Stimulated activated CD4-positive, alpha-beta T cell treated with anti-CD3 and anti-CD28 coated beads, TNF-alpha, amount 100 ng/mL, for 1 hour (primary cell): ENCODE measurements around the gene SLC17A5.
"Not testable (repeated sequence)": the region's sequence is repeated elsewhere in the genome, so short reads cannot be mapped to it uniquely, and the experiment has no call there.

Experiments
- DNase-seq, 3 donors: peaks; one replicate each; pipeline ENCODE4 v3.0.0-alpha.2; 2020; ENCODE audit warnings: low read depth in 3 of 3, low spot score in 1 of 3

SLC17A5 gene

DNA sequence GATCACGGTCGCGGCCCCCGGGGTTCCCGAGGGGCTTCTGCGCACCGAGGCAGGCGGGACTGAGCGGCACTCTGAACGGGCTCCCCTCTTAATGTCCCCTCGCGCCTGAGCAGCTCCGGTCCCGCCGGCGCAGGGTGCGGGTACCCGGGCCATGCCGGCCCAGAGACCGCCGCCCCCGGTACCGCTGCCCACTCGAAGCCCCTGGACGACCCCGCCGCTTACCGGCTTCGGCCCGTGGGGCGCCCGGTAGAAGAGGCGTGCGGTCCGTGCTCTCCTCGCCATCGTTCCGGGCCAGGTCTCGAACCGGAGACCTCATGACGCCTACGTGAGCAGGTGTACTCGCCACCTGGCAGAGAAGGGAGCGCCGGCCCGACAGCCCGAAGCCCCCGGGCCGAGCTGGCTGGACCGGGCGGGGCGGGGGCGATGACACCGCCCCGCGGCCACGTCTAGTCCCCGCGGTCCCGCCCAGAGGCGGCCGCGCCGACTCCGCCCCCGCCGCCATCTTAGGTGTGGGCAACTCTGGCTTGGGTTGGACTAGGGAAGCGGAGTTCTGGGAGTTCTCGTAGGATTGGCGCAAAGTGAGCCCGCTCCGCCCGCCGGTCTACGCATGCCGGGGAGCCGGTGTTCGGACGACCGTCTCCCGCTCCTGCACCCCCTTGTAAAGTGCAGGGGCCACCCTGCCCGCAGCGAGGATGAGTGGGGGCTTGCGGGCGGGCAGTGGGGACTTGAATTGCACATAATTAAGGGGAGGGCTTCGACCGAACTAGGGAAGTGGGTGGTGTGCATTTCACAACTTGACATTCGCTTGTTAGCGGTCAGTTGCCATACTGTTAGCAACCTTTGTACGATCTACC is at the start of gene SLC17A5:
Gene SLC17A5, minus strand, starts transcription at position 422 of the 854 bp plus-strand sequence. Its CDS starts 106 bp downstream, at position 316.
- peak; percentile 60 to 88 (median 73) for DNase-seq

GRCh38 chr6:73703466-73703865 is 49.7 kb upstream of the SLC17A5 start:
- DNase-seq, result no peak

DNA sequence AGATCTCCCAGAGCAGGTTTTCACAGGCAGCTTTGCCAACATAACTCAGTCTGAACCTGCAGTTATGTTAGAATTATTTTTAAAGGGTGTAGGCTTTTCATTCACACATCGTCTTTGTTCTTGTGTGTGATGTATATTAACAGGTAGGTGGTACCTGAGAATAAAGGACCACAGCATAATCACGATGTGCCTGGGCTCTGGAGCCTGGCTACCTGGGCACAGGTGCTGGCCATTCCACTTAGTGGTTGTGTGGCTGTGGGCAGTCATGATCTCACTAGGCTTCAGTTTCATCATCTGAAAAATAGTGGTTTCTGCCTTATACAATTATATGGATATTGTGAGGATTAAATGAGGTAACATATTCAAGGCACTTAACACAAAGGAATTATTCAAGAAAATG is 48.7 kb upstream of the SLC17A5 start:
- DNase-seq, result no peak

GRCh38 chr6:73699676-73700459 is 46.1 kb upstream of the SLC17A5 start:
- no peak for DNase-seq

- DNase-seq, result no peak
These were observed 43.3 kb upstream of the SLC17A5 start for GRCh38 chr6:73696966-73697655.

DNA sequence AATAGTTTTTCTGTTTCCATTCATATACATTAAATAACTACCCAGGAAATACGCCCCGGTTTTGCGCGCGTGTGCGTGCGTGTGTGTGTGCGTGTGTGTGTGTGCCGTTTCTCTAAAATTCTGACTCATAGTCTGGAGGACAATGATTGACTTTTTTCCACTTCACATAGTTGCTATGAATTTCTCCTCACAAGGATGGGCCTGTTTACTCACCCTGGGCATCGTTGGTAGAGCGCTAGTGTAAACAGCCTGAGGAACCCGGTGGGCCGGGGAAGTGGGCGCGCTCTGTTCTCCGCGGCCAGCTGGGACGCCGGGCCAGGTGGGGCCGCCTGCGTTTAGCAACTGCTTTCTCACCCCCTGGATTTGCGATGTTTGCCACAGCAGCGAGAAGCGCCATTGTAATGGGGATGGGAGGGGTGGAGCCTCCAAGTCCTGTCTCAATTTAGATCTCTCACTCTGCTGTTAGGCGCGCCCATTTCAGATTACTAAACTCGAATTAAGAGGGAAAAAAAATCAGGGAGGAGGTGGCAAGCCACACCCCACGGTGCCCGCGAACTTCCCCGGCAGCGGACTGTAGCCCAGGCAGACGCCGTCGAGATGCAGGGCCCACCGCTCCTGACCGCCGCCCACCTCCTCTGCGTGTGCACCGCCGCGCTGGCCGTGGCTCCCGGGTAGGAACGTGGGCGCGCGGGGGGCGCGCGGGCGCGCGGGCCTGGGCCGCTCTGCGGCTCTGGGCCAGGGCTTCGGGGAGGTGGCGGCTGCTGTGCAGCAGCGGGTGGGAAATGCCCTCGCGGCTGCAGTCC is 42.0 kb upstream of the SLC17A5 start, which contains the start of gene CD109:
Gene CD109, plus strand, starts transcription at position 585 of the 803 bp plus-strand sequence. Its CDS starts 13 bp downstream, at position 598.
- DNase-seq, result peak in 2 of 3 donors; percentile 22 to 56

DNA sequence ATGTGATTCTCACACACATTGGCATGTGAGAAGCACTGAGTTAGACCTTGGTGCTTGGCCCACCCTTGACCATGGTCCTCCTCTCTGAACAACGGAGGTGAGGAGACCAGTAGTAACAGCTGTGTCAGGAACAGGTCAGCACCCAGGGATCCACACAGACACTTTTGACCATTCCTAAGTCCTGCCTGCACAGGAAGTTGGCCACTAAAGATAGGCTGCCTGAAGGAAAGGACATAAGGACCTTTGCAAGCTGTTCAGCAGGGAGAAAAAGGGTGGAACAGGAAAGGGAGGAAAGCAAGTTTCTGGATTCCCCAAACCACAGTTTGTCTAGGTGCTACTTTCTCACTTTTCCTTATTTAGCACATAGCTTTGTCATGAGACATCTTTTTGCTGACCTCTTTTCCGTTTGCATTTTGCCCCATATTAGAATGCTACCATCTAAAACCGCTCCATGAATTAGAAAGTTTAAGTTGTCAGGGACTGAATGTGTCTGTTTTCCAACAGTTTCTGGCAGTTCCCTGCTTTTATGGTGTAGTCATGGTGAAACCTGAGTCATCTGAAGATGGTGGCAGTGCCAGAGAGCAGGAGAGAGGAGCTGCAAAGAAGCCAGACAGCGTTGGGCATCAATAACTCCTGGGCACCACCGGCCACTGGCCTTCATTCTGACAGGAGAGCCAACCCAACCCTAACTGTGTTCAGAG is 41.1 kb upstream of the SLC17A5 start:
- no peak for DNase-seq

DNA sequence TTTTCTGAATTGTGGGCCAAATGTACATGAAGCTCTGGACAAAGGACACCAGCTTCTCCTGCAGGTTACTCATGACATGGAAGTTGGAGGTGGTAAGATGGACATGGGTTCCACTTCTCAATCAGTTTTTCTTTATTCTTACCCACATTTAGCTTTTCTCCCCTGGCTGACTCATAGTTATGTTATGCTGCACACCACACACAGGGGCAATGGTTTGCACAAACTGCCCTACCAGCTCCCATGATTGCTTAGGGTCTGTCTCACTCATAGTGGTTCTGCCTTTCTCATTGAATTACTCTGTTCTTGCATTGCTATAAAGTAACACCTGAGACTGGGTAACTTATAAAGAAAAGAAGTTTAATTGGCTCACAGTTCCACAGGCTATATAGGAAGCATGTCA is 37.7 kb upstream of the SLC17A5 start:
- no peak for DNase-seq

DNA sequence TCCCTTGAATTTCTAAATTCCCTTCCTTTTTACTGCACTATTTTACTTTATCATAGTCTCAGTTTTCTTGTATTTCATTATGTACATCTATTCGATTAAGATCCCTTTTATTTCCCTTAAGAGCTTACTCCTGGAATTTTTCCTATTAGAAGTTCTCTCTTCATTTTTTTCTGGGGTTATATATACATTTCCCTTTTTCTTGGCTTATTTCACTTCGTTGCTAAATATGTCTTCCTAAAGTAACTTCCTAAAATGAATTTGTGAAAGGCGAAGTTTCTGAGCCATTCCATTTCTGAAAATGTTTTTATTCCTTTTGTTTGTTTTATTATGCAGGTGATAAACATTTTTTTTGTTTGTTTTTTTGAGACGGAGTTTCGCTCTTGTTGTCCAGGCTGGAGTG is 36.3 kb upstream of the SLC17A5 start:
- no peak for DNase-seq

- DNase-seq, result no peak
These were observed 34.6 kb upstream of the SLC17A5 start for GRCh38 chr6:73688351-73688750.

GRCh38 chr6:73683574-73683973 is 29.8 kb upstream of the SLC17A5 start:
- DNase-seq, result not testable (repeated sequence)

GRCh38 chr6:73680289-73680918 is 26.6 kb upstream of the SLC17A5 start:
- no peak for DNase-seq

GRCh38 chr6:73679846-73680245 is 26.1 kb upstream of the SLC17A5 start:
- DNase-seq, result not testable (repeated sequence)

DNA sequence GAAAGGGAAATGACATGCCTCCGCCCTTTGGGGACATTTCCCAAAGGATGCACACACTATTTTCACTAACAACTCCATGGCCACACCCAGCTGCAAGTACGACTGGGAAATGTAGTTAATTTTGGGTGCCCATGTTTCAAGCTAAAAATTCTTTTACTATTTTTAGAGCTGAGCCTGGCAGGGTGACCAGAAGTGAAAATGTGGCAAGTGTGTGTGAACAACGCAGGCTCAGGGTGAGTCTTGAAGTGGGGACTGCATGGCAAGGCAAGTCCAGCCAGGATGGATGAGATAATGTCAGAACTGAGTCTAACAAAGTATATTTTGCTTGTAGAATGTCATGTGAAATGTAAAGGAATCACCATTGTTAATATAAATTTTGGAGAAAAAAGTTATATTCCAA is 25.2 kb upstream of the SLC17A5 start:
- no peak for DNase-seq

DNA sequence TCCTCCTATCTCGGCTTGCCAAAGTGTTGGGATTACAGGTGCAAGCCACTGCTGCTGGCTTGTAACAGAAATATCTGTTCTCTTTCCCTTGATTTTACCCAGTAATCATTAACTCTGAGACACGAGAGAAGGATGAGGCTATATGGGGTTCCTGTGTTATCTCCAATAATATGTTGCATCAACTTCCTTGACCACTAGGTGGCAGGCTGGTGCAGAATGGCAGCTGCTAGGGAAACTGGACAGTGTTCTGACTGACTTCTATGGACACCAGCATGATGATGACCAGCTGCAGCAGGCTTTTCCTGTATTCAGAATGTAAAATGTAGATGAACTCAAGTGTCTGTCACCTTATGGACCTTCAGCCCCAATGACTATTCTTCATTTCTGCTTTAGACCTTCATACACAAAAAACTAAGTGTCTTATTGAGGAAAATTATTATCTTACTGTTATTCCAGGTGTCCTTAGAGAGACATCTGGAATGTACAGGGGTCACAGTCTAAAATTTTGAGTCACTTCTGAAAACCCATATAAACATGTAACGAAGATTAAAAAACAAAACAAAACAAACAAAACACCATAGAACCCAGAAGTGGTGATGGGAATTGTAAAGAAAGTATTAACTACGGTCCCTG is 21.8 kb upstream of the SLC17A5 start:
- peak in 2 of 3 donors; percentile 24 to 35 for DNase-seq

DNA sequence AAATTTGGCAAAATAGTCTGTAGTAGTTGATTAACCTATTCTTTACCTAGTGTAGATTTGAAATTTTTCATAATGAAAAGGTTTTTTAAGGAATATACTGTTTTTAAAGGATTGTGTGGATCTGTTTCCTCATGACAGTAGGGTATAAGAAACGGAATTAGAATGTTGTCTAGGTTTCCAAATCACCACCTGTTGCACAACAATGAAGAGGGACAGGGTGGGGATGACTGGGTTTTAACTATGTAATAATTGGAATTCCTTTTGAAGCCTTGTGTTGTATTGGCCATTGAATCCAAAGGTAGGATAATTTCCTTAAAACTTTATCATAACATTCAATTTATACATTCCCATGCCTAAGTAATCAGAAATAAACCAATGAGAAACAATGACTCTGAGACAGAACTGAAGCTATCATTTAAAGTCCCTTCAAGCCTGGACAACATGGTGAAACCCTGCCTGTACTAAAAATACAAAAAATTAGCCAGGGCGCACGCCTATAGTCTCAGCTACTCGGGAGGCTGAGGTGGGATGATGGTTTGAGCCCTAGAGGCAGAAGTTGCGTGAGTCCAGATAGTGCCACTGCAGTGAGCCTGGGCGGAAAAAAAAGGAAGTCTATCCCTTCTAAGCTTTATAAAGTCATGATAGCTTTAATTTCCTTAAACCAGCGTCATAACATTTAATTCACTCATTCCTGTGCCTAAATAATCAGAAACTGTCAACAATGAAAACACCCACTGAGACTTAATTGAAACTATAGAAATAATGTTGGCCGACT is 18.3 kb upstream of the SLC17A5 start:
- no peak for DNase-seq

GRCh38 chr6:73669005-73669404 is 15.2 kb upstream of the SLC17A5 start:
- DNase-seq, result no peak

- DNase-seq, result no peak
These were observed 14.0 kb upstream of the SLC17A5 start for GRCh38 chr6:73667798-73668197.
